B cell (primary cell): ENCODE results near the gene KIF26B. TPM values are rescaled to one million over a fixed set of nuclear protein-coding genes. Genes with fewer than 3 reads are reported as not detected.
"Not testable (repeated sequence)": the region's sequence is repeated elsewhere in the genome, so short reads cannot be mapped to it uniquely, and the experiment has no call there.

Experiments
- ATAC-seq: fragments of 200-7000 bp; cut with Tn5 transposase; one replicate; pipeline ENCODE4 v1.10.0; 2021; ENCODE audit warnings: low read depth, mild to moderate bottlenecking, moderate number of reproducible peaks, moderate library complexity
- CTCF ChIA-PET: fragments of 350-600 bp; sonication (Branson Sonifier 250); formaldehyde crosslinking; loops from one replicate; lab custom pipeline; 2021; ENCODE audit warnings: antibody characterized with exemption, inconsistent platforms; lab: Charles Lee
- POLR2A ChIA-PET: fragments of 350-600 bp; sonication (Branson Sonifier 250); formaldehyde crosslinking; loops from one replicate; lab custom pipeline; 2021; ENCODE audit warnings: antibody characterized with exemption; lab: Charles Lee
- DNase-seq: peaks from one replicate; pipeline ENCODE4 v3.0.0; 2013
- H2AFZ ChIP-seq: 2 replicates; pipeline ENCODE4 v1.6.1; 2012; ENCODE audit warnings: mild to moderate bottlenecking, low read depth, low read length; ENCODE audit not compliant: insufficient read depth, poor library complexity, severe bottlenecking
- H3K27ac ChIP-seq, 2 donors: 1 replicate in 1 of 2; 2 replicates in 1 of 2; pipeline ENCODE4 v1.5.1; 2012 to 2013; ENCODE audit warnings: low read length in 2 of 2, mild to moderate bottlenecking in 2 of 2, moderate library complexity in 1 of 2
- H3K27me3 ChIP-seq, 4 experiments: fragments of 200-600 bp in 1 of 4; sonication (generic) in 1 of 4; replicated peaks in 1 of 4; 1 replicate in 2 of 4; 2 replicates in 2 of 4; pipeline versions ENCODE4 v1.6.1 to v1.7.0; 2013 to 2016; ENCODE audit warnings: low read length in 3 of 4, mild to moderate bottlenecking in 2 of 4, mixed read lengths in 1 of 4, moderate library complexity in 1 of 4; ENCODE audit not compliant: insufficient read depth in 4 of 4, control insufficient read depth in 3 of 4; ENCODE audit errors: control extremely low read depth in 1 of 4
- H3K36me3 ChIP-seq, 2 experiments: replicated peaks in 1 of 2; 1 replicate in 1 of 2; 2 replicates in 1 of 2; pipeline versions ENCODE4 v1.6.1 to v1.7.1; 2013; ENCODE audit warnings: low read length in 1 of 2; ENCODE audit not compliant: insufficient read depth in 2 of 2, control insufficient read depth in 1 of 2; ENCODE audit errors: control extremely low read depth in 1 of 2, extremely low read depth in 1 of 2
- H3K4me1 ChIP-seq, 2 donors: fragments of 200-600 bp in 1 of 2; sonication (generic) in 1 of 2; 1 replicate in 1 of 2; 2 replicates in 1 of 2; pipeline versions ENCODE4 v1.5.1 to v1.6.1; 2013 to 2017; ENCODE audit warnings: low read length in 2 of 2; ENCODE audit not compliant: control insufficient read depth in 2 of 2, insufficient read depth in 2 of 2
- H3K4me2 ChIP-seq: replicated peaks from 2 replicates; pipeline ENCODE3; 2012; ENCODE audit warnings: mild to moderate bottlenecking, low read depth, low read length; ENCODE audit not compliant: poor library complexity, severe bottlenecking
- H3K4me3 ChIP-seq, 5 experiments: fragments of 200-600 bp in 1 of 5; sonication (generic) in 1 of 5; 1 replicate in 3 of 5; 2 replicates in 2 of 5; pipeline versions ENCODE4 v1.5.1 to v1.7.0; 2011 to 2016; ENCODE audit warnings: low read length in 4 of 5, mild to moderate bottlenecking in 4 of 5, low read depth in 2 of 5, control low read depth in 1 of 5, moderate library complexity in 1 of 5; ENCODE audit not compliant: insufficient read depth in 1 of 5; ENCODE audit errors: control extremely low read depth in 1 of 5, extremely low read depth in 1 of 5
- H3K79me2 ChIP-seq: fragments of 200-600 bp; sonication (generic); one replicate; pipeline ENCODE4 v1.6.0; 2016; ENCODE audit warnings: low read length; ENCODE audit not compliant: control insufficient read depth, insufficient read depth
- H3K9ac ChIP-seq: fragments of 200-600 bp; sonication (generic); 2 replicates; pipeline ENCODE4 v1.6.1; 2017; ENCODE audit warnings: mild to moderate bottlenecking, low read length, moderate library complexity
- H3K9me3 ChIP-seq, 3 donors: one replicate each; pipeline versions ENCODE4 v1.6.1 to v1.7.1; 2013; ENCODE audit warnings: low read length in 2 of 3; ENCODE audit not compliant: control insufficient read depth in 2 of 3, insufficient read depth in 1 of 3; ENCODE audit errors: control extremely low read depth in 1 of 3
- H4K20me1 ChIP-seq: 2 replicates; pipeline ENCODE4 v1.6.0; 2012; ENCODE audit warnings: mild to moderate bottlenecking, low read length; ENCODE audit not compliant: insufficient read depth, control insufficient read depth, poor library complexity, severe bottlenecking
- H3K27ac Mint-ChIP-seq: one replicate; pipeline ENCODE4 v1.8.0; 2021; ENCODE audit warnings: mixed read lengths
- H3K27me3 Mint-ChIP-seq: one replicate; pipeline ENCODE4 v1.8.0; 2021; ENCODE audit warnings: mixed read lengths
- H3K4me1 Mint-ChIP-seq: one replicate; pipeline ENCODE4 v1.8.0; 2021; ENCODE audit warnings: mixed read lengths
- H3K4me3 Mint-ChIP-seq: one replicate; pipeline ENCODE4 v1.8.0; 2021; ENCODE audit warnings: mixed read lengths
- H3K9me3 Mint-ChIP-seq: one replicate; pipeline ENCODE4 v1.8.0; 2022; ENCODE audit warnings: mixed read lengths; ENCODE audit not compliant: insufficient read depth
- WGBS: methylation state at CpG from one replicate; pipeline ENCODE4 v1.1.5; 2013; ENCODE audit warnings: missing lambda C conversion rate; ENCODE audit not compliant: insufficient coverage; 5-methylcytosine and 5-hydroxymethylcytosine counted together
- intact Hi-C: fragments of 100-400 bp; cut with micrococcal nuclease; formaldehyde crosslinking; loops from one replicate; pipeline ENCODE4 v1.10.0; 2022
- polyA plus RNA-seq: library from polyadenylated mRNA; depleted of rRNA; stranded (reverse); fragments of >200 nt; gene quantifications from 2 replicates; pipeline ENCODE4 v1.2.3, GENCODE V29; 2012
- total RNA-seq, 2 donors: library from RNA; stranded (reverse); fragments of 120-200 nt in 1 of 2; gene quantifications; 1 replicate in 1 of 2; 2 replicates in 1 of 2; pipeline versions ENCODE4 v1.2.3 to v1.2.4, GENCODE V29; 2013 to 2022
- TF ChIP-seq, protein P1 (sequence below): fragments of 200-600 bp; IDR thresholded peaks from one replicate; pipeline ENCODE4 v1.8.0; 2022; ENCODE audit warnings: antibody characterized with exemption, mild to moderate bottlenecking

Gene KIF26B
- total and polyA plus RNA-seq, 2 donors (not counting 1 experiment from before 2014, with no cell fraction given): 0.62 TPM; not detected in 1

- ChIA-PET POLR2A (no interaction called here), CTCF (no interaction called here)
- no peak for ATAC-seq
- Histone ChIP-seq H3K9ac (no peak overlapping the region), H3K4me2 (peak overlapping the region; percentile 15), H3K36me3 (no peaks in the 10 kb centered on the region), H3K9me3 (no peaks in the 10 kb centered on the region), H3K4me1 (peaks cover 0 to 4% of the 10 kb centered on the region in 2 donors), H3K27me3 (no peaks in the 10 kb centered on the region), H3K4me3 (no peak overlapping the region), H3K79me2 (no peaks in the 10 kb centered on the region), H3K27ac (no peak overlapping the region), H4K20me1 (no peaks in the 10 kb centered on the region), H2AFZ (no peak overlapping the region)
- Mint-ChIP-seq H3K27ac (no peak overlapping the region), H3K4me3 (no peak overlapping the region), H3K27me3 (peaks cover 6% of the 10 kb centered on the region), H3K9me3 (no peaks in the 10 kb centered on the region), H3K4me1 (no peaks in the 10 kb centered on the region)
- TF ChIP-seq, protein P1, sequence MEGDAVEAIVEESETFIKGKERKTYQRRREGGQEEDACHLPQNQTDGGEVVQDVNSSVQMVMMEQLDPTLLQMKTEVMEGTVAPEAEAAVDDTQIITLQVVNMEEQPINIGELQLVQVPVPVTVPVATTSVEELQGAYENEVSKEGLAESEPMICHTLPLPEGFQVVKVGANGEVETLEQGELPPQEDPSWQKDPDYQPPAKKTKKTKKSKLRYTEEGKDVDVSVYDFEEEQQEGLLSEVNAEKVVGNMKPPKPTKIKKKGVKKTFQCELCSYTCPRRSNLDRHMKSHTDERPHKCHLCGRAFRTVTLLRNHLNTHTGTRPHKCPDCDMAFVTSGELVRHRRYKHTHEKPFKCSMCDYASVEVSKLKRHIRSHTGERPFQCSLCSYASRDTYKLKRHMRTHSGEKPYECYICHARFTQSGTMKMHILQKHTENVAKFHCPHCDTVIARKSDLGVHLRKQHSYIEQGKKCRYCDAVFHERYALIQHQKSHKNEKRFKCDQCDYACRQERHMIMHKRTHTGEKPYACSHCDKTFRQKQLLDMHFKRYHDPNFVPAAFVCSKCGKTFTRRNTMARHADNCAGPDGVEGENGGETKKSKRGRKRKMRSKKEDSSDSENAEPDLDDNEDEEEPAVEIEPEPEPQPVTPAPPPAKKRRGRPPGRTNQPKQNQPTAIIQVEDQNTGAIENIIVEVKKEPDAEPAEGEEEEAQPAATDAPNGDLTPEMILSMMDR: no peak
- intact Hi-C loops: no loop called here
- 69% methylated on average over 24 of the region's 30 CpGs for WGBS
- no peak for DNase-seq
Observed at GRCh38 chr1:245710961-245711903, 556.4 kb downstream of the KIF26B start.

GRCh38 chr1:245714027-245714426 lies 559.2 kb downstream of the KIF26B start:
- H3K4me2 ChIP-seq, H2AFZ ChIP-seq, H3K27ac Mint-ChIP-seq, ATAC-seq, H3K4me1 ChIP-seq, H4K20me1 ChIP-seq, H3K4me1 Mint-ChIP-seq, H3K27ac ChIP-seq, H3K79me2 ChIP-seq, H3K9ac ChIP-seq, POLR2A ChIA-PET, H3K27me3 ChIP-seq, H3K27me3 Mint-ChIP-seq, H3K4me3 ChIP-seq, DNase-seq, H3K9me3 ChIP-seq, H3K4me3 Mint-ChIP-seq, H3K36me3 ChIP-seq, intact Hi-C loops, H3K9me3 Mint-ChIP-seq: not testable (repeated sequence)
- WGBS: 100% methylated on average over 2 of the region's 3 CpGs
- CTCF ChIA-PET: interaction anchor here (0.7 kb wide), 1 partner anchor 47 kb away, joined by 3 read pairs; no protein-coding TSS in a partner anchor
